ENCODE data around the gene ATOSA.
A peak's percentile ranks its signal among the peaks of the same experiment; 100 is the strongest.

ATOSA gene

GRCh38 chr15:52660192-52660591 is 19.0 kb downstream of the ATOSA start:
- no peak for TF ChIP-seq CTCF (conservative IDR thresholded peaks at IDR 0.05; ENCODE audit: low read depth)
- no peak for DNase-seq (ENCODE audit: low spot score)
- CTCF ChIA-PET: interaction anchor here (1.1 kb wide), 1 partner anchor 32 kb away, joined by 3 read pairs; no protein-coding TSS in a partner anchor
- no peak overlapping the region for H3K27ac ChIP-seq
- POLR2A ChIA-PET (ENCODE audit: low non-redundant PET): no interaction called here

DNA sequence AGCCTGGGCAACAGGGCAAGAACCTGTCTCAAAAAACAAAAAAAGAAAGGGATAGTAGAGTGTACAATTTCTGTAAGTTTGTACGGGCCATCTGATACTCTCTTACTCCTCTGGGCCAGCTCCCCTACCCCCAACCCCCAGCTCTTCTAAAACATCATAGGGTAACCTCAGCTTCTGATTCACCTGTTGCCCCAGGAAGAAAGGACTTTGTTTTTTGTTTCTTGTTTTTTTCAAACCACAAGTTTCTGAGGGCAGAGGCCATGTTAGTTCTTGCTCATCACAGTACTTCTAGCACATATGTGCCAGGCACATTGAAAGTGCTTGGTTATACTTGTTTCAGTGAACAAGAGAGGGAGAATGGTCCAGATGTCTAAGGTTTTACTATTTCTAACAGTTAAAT is 20.2 kb downstream of the ATOSA start:
- DNase-seq (ENCODE audit: low spot score): no peak
- H3K27ac ChIP-seq: no peak overlapping the region
- ChIA-PET CTCF (interaction anchor here (0.6 to 0.9 kb wide), 3 partner anchors 15 to 529 kb away, joined by 3 to 5 read pairs (median 3); no protein-coding TSS in a partner anchor), POLR2A (ENCODE audit: low non-redundant PET) (no interaction called here)
- no peak for TF ChIP-seq CTCF (conservative IDR thresholded peaks at IDR 0.05; ENCODE audit: low read depth)

- no peak for DNase-seq (ENCODE audit: low spot score)
- H3K27ac ChIP-seq: no peak overlapping the region
- CTCF ChIA-PET: interaction anchor here (0.5 kb wide), 1 partner anchor 116 kb away, joined by 3 read pairs; no protein-coding TSS in a partner anchor
- POLR2A ChIA-PET (ENCODE audit: low non-redundant PET): no interaction called here
- TF ChIP-seq CTCF (conservative IDR thresholded peaks at IDR 0.05; ENCODE audit: low read depth): no peak
Measured at GRCh38 chr15:52657338-52657737, 21.9 kb downstream of the ATOSA start.

DNA sequence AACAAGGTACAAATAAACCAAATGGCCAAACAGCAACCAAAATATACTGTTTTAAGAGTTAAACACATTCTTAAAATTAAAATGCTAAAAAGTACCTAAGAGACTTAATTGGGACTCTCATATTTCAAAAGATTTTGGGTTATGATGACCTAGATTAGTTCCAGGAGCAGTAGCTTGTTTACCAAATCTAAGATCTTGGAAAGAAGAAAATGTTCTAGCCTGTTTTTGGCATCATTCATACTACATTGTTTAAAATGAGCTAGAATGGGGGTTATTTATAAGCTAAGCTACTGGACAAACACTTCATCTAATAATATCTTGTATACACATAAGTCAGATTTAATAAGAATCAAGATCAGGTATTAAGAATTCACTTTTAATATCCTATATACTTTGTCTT is 22.8 kb downstream of the ATOSA start:
- CTCF ChIA-PET: no interaction called here
- TF ChIP-seq CTCF (conservative IDR thresholded peaks at IDR 0.05; ENCODE audit: low read depth): no peak
- POLR2A ChIA-PET (ENCODE audit: low non-redundant PET): no interaction called here
- H3K27ac ChIP-seq: no peak overlapping the region
- no peak for DNase-seq (ENCODE audit: low spot score)

GRCh38 chr15:52653431-52653964 is 25.7 kb downstream of the ATOSA start:
- POLR2A ChIA-PET (ENCODE audit: low non-redundant PET): interaction anchor here (0.6 kb wide), 1 partner anchor 26 kb away, joined by 7 read pairs; no protein-coding TSS in a partner anchor
- CTCF ChIA-PET: interaction anchor here (0.6 to 1.0 kb wide), 3 partner anchors 397 to 924 kb away, joined by 3 to 6 read pairs (median 3); no protein-coding TSS in a partner anchor
- peak; percentile 80 for DNase-seq (ENCODE audit: low spot score)
- no peak overlapping the region for H3K27ac ChIP-seq
- TF ChIP-seq CTCF (conservative IDR thresholded peaks at IDR 0.05; ENCODE audit: low read depth): no peak

DNA sequence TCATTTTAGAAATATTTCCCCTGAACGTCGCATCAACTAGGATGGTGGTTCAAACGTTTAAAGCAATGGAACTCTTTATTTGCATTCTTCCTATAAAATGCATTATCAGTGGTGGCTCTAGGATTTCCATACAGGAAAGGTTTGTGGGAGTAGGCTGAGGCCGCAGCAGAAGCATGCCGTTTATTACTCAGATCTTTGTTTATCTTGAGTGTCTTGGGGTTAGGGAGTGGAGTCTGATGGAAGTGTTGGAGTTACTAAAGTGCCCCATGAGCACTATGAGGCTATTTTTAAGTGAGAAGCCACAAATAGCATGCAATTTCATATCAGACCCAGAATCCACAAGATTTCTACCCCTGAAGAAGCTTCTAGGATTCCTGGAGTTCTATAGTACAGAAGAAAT is 26.2 kb downstream of the ATOSA start:
- TF ChIP-seq CTCF (conservative IDR thresholded peaks at IDR 0.05; ENCODE audit: low read depth): no peak
- DNase-seq (ENCODE audit: low spot score): no peak
- POLR2A ChIA-PET (ENCODE audit: low non-redundant PET): interaction anchor here (0.6 kb wide), 1 partner anchor 27 kb away, joined by 7 read pairs; no protein-coding TSS in a partner anchor
- H3K27ac ChIP-seq: no peak overlapping the region
- CTCF ChIA-PET: interaction anchor here (0.6 to 1.0 kb wide), 4 partner anchors 321 to 923 kb away, joined by 3 to 6 read pairs (median 3); no protein-coding TSS in a partner anchor
